ENCODE measurements around the gene HDAC4.

Gene HDAC4

GRCh38 chr2:239267288-239267951 is 133.4 kb downstream of the HDAC4 start:
- peak; percentile 95 for DNase-seq (ENCODE audit: low spot score)

GRCh38 chr2:239266779-239267287 is 134.0 kb downstream of the HDAC4 start:
- DNase-seq (ENCODE audit: low spot score): no peak

GRCh38 chr2:239266434-239266766 is 134.4 kb downstream of the HDAC4 start:
- no peak for DNase-seq (ENCODE audit: low spot score)

- no peak for DNase-seq (ENCODE audit: low spot score)
Measured at GRCh38 chr2:239265681-239266433, 135.0 kb downstream of the HDAC4 start.

GRCh38 chr2:239264838-239265651 is 135.8 kb downstream of the HDAC4 start:
- DNase-seq (ENCODE audit: low spot score): peak; percentile 88

GRCh38 chr2:239264492-239264837 is 136.4 kb downstream of the HDAC4 start:
- DNase-seq (ENCODE audit: low spot score): no peak

- no peak for DNase-seq (ENCODE audit: low spot score)
Measured at GRCh38 chr2:239263669-239264491, 136.9 kb downstream of the HDAC4 start.

- no peak for DNase-seq (ENCODE audit: low spot score)
Measured at GRCh38 chr2:239263231-239263630, 137.6 kb downstream of the HDAC4 start.

- no peak for DNase-seq (ENCODE audit: low spot score)
Measured at GRCh38 chr2:239262484-239263230, 138.2 kb downstream of the HDAC4 start.

GRCh38 chr2:239261796-239262483 is 138.9 kb downstream of the HDAC4 start:
- DNase-seq (ENCODE audit: low spot score): no peak

- DNase-seq (ENCODE audit: low spot score): no peak
Measured at GRCh38 chr2:239261356-239261755, 139.5 kb downstream of the HDAC4 start.

- DNase-seq (ENCODE audit: low spot score): no peak
Measured at GRCh38 chr2:239260546-239261327, 140.1 kb downstream of the HDAC4 start.

- DNase-seq (ENCODE audit: low spot score): peak; percentile 26
Measured at GRCh38 chr2:239259603-239260298, 141.1 kb downstream of the HDAC4 start.

- DNase-seq (ENCODE audit: low spot score): no peak
Measured at GRCh38 chr2:239259173-239259572, 141.6 kb downstream of the HDAC4 start.

- no peak for DNase-seq (ENCODE audit: low spot score)
Measured at GRCh38 chr2:239258248-239258647, 142.6 kb downstream of the HDAC4 start.

- peak; percentile 62 for DNase-seq (ENCODE audit: low spot score)
Measured at GRCh38 chr2:239257511-239257937, 143.3 kb downstream of the HDAC4 start.

- DNase-seq (ENCODE audit: low spot score): no peak
Measured at GRCh38 chr2:239256350-239256743, 144.5 kb downstream of the HDAC4 start.

GRCh38 chr2:239255628-239256349 is 145.0 kb downstream of the HDAC4 start:
- DNase-seq (ENCODE audit: low spot score): no peak
